Measurements from ENCODE around the gene AGGF1.
"Not testable (repeated sequence)": the region's sequence is repeated elsewhere in the genome, so short reads cannot be mapped to it uniquely, and the experiment has no call there.

Gene AGGF1

GRCh38 chr5:77024490-77024889 lies 5.7 kb upstream of the AGGF1 start:
- no peak for DNase-seq

GRCh38 chr5:77028631-77029375 lies 1.4 kb upstream of the AGGF1 start:
- DNase-seq = no peak

GRCh38 chr5:77029376-77029885 lies 773 bp upstream of the AGGF1 start:
- no peak for DNase-seq

- no peak for DNase-seq
These were observed 1.7 kb downstream of the AGGF1 start for GRCh38 chr5:77031891-77032290.

- DNase-seq = no peak
These were observed 2.4 kb downstream of the AGGF1 start for GRCh38 chr5:77032635-77033034.

GRCh38 chr5:77033338-77033737 lies 3.1 kb downstream of the AGGF1 start:
- no peak for DNase-seq

GRCh38 chr5:77035950-77036349 lies 5.7 kb downstream of the AGGF1 start:
- no peak for DNase-seq

GRCh38 chr5:77046416-77047073 lies 16.3 kb downstream of the AGGF1 start:
- no peak for DNase-seq

- DNase-seq = no peak
These were observed 33.8 kb downstream of the AGGF1 start for GRCh38 chr5:77064040-77064439.

GRCh38 chr5:77065256-77065655 lies 35.1 kb downstream of the AGGF1 start:
- no peak for DNase-seq

GRCh38 chr5:77066184-77066583 lies 36.0 kb downstream of the AGGF1 start:
- no peak for DNase-seq

GRCh38 chr5:77066823-77067442 lies 36.7 kb downstream of the AGGF1 start:
- no peak for DNase-seq

GRCh38 chr5:77073667-77074066 lies 43.5 kb downstream of the AGGF1 start:
- no peak for DNase-seq

- DNase-seq = no peak
These were observed 44.5 kb downstream of the AGGF1 start for GRCh38 chr5:77074745-77075144.

GRCh38 chr5:77076961-77077828 lies 47.0 kb downstream of the AGGF1 start:
- DNase-seq = peak; percentile 63

GRCh38 chr5:77077829-77078176 lies 47.6 kb downstream of the AGGF1 start:
- no peak for DNase-seq

- not testable (repeated sequence) for DNase-seq
These were observed 50.3 kb downstream of the AGGF1 start for GRCh38 chr5:77080479-77080878.

GRCh38 chr5:77080905-77081304 lies 50.7 kb downstream of the AGGF1 start:
- DNase-seq = no peak

GRCh38 chr5:77082280-77082679 lies 52.1 kb downstream of the AGGF1 start:
- no peak for DNase-seq

GRCh38 chr5:77083088-77083487 lies 52.9 kb downstream of the AGGF1 start:
- no peak for DNase-seq

- DNase-seq = no peak
These were observed 56.1 kb downstream of the AGGF1 start for GRCh38 chr5:77086368-77086688.

- DNase-seq = peak; percentile 50
These were observed 56.7 kb downstream of the AGGF1 start, which contains the start of gene ZBED3 for GRCh38 chr5:77086689-77087483. Gene ZBED3, minus strand, starts transcription at chr5:77087285. Its CDS starts 9,407 bp downstream, at chr5:77077878.
